GM21723 (cell line): Measurements from ENCODE around the gene BCL6B.
"Not testable (repeated sequence)": the region's sequence is repeated elsewhere in the genome, so short reads cannot be mapped to it uniquely, and the experiment has no call there.

Experiments
- ATAC-seq: cut with Tn5 transposase; IDR thresholded peaks from one replicate; pipeline ENCODE4 v1.9.1; 2021; ENCODE audit warnings: mild to moderate bottlenecking, moderate library complexity; ENCODE audit not compliant: unreplicated experiment

BCL6B gene

DNA sequence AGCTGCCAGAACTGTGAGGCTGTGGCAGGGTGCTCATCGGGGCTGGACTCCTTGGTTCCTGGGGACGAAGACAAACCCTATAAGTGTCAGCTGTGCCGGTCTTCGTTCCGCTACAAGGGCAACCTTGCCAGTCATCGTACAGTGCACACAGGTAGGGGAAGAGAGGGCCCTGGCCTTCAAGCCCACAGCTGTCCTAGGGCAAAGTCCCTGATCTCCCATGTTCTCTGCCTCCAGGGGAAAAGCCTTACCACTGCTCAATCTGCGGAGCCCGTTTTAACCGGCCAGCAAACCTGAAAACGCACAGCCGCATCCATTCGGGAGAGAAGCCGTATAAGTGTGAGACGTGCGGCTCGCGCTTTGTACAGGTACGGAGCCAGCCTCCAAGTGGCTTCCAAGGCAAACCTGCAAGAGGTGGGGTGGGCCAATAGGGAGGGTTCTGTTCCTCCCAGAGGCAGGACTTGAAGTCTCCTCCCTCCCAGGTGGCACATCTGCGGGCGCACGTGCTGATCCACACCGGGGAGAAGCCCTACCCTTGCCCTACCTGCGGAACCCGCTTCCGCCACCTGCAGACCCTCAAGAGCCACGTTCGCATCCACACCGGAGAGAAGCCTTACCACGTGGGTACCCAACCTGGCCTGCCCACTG is 3.7 kb downstream of the BCL6B start:
- no peak for ATAC-seq

DNA sequence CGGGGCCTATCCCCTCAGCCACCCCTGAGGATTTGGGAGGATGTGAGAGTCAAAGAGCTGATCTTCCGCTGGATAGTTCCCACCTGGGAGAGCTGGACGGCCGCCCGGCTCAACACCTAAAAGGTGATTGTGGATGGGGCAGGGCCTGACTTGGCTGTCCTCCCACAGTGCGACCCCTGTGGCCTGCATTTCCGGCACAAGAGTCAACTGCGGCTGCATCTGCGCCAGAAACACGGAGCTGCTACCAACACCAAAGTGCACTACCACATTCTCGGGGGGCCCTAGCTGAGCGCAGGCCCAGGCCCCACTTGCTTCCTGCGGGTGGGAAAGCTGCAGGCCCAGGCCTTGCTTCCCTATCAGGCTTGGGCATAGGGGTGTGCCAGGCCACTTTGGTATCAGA is 4.5 kb downstream of the BCL6B start:
- no peak for ATAC-seq

DNA sequence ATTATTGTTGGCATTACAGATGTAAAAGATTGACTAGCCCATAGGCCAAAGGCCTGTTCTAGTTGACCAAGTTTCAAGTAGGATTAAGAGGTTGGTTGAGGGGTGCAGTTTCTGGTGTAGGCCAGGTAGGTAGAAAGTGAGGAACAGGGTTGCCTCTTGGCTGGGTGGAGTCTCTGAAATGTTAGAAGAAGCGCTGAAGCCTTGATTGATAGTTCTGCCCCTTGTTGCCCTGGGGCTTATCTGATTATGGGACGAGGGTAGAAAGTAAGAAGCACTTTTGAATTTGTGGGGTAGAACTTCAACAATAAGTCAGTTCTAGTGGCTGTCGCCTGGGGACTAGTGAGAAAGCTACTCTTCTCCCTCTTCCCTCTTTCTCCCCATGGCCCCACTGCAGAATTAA is 6.2 kb downstream of the BCL6B start:
- ATAC-seq: no peak

DNA sequence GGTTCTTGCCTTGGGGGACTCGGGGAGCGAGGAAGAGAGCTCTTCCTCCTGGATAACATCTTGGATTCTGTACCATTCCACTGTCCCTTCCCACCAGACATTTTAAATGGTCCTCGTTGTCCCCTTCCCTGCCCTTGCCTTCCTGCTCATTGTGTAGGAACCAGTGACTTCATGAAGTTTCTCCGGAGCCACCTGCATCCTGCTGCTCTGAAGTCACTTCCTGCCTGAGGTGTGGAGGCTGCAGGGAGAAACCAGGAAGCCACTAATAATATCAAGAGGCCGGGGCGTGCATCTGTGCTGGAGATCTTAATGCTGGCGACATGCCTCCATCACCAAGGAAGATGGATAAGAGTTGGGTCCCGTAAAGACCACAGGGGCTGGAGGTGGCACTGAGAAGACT is 6.8 kb downstream of the BCL6B start:
- ATAC-seq: no peak

DNA sequence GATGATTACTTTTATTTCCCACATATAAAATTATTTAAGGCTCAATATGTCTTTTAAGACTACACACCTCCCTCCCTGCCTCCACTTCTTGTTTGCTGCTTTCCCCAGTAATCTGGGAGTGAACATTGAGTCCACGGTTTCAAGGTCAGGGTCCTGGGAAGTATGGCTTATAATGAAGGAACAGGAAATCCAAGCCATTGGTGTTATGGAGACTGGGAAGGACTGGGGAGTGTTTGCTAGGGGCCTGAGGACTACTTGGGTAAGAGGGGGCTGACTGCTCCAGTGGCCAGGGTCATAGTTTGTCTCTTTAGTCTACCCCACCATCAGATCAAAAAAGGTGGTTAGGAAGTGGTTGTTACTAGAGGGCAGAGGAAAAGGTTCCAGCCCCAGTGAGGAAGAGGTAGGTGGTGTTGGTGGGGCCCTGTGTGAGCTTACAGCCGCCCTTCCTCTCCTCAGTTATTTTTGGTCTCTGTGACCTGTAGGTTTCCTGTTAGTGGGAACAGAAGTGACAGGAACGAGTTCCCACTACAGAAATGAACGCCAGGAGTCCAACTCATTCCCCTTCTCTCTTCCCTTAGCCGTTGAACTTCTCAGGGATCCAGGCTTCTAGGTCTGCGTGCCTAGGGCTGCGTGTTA is 12.2 kb downstream of the BCL6B start:
- ATAC-seq: peak; percentile 17

DNA sequence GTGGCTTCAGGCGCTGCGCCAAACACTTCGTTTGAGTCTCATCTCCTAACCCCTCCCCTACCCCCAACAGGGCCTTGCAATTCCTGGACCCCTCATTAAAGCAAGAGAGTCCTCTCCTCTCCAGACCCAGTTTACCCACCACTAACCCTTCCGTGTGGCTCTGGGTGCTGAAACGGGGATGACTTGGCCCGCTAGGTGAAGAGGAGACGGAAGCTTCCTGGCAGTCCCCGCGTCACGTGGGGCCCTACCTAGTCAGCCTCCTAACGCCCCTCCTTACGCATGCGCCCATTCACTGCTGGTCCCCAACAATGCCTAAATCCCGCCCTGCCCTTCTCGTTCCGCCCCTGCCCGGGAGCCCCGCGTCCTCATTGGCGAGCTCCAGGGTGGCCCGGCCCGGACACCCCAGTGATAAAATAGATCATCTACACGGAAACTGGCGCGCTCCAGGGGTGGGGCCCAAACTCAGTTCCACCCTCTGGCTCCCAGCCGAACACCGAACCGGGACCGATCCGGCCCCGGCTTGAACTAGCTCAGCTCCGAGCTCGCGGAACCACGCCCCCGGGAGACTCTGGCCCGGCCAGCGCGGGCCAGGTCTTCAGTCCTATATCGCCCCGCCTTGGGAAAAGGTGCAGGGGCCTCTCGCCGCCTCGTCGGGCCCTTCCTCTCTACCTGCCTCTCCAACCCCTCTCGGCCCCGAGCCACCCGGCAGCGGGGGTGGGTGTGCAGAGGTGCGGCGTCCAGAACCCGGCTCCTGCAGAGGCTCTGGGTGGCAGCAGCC is 12.9 kb downstream of the BCL6B start, which contains the start of gene SLC16A13:
SLC16A13 (plus strand) TSS at position 425 of the 778 bp plus-strand sequence. CDS start 368 bp downstream, outside the sequence.
- ATAC-seq: peak; percentile 82

DNA sequence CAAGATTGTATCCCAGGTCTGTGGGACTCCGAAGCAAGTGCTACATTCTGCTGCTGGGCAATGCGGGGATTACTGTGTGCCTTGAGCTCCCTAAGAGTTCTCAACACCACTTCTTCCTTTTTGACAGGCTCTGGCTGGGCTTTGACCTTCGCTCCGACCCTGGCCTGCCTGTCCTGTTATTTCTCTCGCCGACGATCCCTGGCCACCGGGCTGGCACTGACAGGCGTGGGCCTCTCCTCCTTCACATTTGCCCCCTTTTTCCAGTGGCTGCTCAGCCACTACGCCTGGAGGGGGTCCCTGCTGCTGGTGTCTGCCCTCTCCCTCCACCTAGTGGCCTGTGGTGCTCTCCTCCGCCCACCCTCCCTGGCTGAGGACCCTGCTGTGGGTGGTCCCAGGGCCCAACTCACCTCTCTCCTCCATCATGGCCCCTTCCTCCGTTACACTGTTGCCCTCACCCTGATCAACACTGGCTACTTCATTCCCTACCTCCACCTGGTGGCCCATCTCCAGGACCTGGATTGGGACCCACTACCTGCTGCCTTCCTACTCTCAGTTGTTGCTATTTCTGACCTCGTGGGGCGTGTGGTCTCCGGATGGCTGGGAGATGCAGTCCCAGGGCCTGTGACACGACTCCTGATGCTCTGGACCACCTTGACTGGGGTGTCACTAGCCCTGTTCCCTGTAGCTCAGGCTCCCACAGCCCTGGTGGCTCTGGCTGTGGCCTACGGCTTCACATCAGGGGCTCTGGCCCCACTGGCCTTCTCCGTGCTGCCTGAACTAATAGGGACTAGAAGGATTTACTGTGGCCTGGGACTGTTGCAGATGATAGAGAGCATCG is 15.4 kb downstream of the BCL6B start:
- no peak for ATAC-seq

DNA sequence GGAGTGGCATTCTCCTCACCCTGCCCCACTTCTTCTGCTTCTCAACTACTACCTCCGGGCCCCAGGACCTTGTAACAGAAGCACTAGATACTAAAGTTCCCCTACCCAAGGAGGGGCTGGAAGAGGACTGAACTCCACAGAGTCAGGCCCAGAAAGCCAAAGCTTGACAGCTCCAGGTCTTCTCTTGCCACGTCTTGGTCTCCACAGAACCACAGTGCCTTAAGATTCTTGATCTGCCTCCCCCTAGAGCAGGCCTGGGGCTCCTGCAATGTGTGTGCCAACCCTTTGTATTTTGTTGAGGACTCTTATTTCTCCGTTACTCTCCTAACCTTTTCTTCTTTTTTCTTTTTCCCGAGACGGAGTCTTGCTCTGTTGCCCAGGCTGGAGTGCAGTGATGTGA is 17.0 kb downstream of the BCL6B start:
- no peak for ATAC-seq

DNA sequence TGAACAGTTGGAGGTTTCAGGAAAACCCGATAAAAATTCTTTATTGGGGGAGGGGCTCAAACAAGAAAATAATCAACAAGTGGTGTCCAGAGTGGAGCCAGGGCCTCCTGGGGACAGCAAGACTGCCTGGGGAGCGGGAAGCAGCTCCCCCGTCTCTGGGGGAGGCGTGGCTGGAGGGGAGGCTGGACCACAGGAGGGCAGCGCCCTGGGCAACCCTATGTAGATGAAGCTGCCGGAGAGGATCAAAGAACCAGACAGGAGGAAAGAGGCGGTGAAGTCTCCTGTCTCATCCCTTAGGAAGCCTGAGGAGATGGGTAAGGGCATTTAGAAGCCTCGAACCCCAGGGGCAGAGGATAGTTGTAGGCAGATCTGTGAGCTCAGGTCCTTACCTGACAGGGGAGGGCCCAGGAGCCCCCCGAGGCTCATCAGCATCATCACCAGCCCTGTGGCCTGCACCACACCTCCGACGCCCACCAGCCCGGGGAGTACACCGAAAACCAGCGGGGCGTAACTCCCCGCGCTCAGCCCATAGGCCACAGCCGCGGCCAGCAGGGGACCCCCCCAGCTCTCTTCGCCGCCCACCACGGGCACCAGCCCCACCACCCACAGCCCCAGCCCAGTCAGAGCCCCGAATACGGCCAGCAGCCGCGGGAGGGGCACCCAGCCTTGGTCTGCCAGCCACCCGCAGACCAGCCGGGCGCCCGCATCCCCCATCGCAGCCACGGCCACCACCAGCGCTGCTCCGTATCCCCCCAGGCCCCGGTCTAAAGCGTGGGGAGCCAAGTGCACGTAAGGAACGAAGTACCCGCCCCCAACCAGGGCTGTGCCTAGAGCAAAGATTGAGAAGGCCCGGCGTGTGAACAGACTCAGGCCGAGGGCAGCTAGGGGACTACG is 19.0 kb downstream of the BCL6B start:
- no peak for ATAC-seq

DNA sequence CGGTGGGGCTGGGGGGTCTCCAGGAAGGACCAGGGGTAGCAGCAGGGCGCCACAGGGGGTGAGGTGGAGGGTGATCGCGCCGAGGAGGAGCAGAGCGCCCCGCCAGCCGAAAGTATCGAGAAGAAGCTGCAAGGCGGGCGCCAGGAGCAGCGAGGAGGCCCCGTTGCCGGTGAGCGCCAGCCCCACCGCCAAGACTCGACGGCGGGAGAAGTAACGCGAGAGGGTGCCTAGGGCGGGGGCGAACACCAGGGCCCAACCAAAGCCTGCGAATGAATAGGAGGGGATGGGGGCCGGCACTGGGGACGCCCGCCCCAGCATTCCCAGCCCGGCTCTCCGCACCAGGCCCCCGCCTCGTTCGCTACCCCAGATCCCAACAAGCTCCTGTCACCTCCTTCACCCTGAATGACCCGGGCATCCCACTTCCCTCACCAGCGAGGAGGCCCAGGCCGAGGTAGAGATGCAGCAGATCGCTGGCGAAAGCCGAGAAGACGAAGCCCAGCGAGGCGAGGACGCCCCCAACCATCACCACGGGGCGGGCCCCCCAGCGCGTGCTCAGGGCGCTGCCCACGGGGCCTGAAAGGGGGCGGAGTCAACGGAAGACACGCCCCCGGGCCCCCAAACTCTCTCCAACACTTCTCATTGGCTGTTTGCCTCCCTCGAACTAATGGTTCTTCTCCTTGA is 19.8 kb downstream of the BCL6B start:
- ATAC-seq: no peak

DNA sequence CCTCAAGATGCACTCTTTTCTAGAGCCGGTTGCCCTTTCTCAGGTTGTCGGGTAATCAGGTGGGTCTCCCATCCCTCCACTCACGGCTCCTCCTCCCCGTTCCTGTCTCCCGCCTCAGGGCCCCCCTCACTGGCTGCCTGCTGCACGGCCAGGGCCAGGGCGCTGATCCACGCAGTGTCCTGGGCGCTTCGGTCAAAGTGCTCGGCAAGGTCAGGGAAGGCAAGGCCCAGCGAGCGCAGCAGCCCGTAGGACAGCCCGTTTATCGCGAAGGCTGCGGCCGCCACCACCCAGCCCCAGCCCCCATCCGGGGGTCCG is 20.3 kb downstream of the BCL6B start:
- ATAC-seq: no peak

DNA sequence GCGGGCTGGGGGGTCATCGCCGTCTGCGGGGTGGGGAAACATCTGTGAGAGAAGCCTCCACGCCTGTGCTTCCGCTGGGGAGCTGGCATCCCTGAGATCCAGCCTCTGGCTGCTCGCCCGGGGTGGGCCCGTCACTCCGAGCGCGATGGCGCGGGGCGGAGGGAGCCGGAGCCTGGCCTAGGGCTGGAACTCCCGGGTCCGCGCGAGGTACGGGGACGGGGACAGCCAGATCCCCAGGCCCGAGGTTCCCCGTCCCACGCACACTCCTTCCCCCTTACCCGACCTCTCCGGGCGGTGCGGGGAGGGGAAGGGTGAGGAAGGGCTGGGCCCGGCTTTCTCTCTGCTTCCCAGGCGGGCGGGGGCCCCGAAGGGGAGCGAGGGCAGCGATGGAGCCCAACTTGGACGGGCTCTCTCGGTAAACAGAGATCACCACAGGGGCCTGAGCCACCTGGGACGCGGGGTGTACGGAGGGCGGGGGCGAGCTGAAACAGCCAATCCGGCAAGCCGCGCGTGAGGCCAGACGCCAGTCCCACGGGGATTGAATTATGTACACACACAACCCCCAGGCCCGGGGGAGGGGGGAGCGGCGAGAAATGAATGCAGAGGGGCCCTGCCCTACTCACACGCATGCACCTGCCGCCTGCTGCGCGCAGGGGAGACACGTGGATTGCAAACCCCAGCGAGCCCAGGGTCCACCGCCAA is 20.8 kb downstream of the BCL6B start, which contains the start of gene SLC16A11:
SLC16A11 (minus strand) TSS at position 596 of the 702 bp plus-strand sequence; CDS start at position 17, 579 bp downstream.
- no peak for ATAC-seq

DNA sequence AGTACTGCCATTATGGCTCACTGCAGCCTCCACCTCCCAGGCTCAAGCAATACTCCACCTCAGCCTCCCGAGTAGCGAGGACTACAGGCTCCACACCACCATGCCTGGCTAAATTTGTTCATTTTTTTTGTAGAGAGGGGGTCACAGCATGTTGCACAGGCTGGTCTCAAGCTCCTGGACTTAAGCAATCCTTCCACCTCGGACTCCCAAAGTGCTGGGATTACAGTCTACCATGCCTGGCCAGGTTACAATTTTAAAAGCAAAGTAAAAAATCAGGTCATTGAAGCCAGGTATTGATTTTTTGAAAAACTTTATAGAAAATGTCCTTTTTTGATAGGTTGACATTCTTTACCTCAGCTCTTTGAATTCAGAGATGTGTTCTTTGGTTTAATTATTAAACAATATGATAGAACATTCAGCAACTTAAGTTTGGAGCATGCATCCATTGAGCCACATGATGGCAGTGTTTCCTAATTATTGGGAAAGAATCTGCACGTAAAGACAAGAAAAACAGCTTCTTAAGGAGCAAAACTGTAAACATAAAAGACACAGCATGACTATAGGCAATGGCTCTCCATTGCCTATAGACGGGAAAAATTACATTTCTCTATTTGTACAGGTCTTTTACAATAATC is 22.8 kb downstream of the BCL6B start:
- ATAC-seq: no peak

DNA sequence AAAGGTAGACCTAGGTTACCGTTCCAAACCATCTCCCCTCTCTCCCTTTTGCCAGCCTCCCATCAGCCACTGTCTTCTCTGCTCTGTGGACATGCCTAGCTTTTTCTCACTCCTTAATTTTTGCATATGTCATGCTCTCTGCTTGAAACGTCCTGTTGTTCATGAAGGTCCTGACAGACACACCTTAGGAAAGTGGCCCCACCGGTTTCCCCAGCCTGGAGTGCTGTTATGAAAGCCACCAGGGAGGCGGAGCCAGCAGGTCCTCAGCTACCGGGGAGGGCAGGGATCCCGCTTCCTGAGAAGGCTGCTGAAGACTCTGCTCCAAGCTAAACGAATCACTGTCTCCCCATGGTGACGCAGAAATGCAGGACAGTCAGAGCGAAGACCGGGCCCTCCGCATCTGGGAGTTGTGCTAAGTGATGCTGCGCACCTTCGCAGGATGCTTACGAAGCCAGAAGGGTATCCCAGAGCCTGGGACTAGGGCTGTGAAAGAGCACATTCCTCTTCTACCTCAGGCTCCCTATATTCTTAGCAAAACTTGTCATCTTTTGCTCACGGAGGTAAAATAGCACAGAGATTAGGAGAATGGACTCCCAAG is 23.4 kb downstream of the BCL6B start:
- no peak for ATAC-seq

DNA sequence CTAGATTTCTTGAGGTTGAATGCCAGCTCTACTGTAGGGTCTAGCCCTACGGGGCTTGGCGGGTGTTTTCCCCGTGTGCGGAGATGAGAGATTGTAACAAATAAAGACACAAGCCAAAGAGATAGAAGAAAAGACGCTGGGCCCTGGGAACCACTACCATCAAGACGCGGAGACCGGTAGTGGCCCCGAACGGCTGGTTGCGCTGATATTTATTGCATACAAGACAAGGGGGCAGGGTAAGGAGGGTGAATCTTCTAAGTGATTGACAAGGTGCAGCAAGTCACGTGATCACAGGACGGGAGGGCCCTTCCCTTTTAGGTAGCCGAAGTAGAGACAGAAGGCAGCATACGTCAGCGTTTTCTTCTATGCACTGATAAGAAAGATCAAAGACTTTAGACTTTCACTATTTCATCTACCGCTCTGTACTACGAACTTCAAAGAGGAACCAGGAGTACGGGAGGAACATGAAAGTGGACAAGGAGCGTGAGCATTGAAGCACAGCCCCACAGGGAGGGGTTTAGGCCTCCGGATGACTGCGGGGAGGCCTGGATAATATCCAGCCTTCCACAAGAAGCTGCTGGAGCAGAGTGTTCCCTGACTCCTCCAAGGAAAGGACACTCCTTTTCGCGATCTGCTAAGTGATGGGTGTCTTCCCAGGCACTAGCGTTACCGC is 24.0 kb downstream of the BCL6B start:
- ATAC-seq: not testable (repeated sequence)

DNA sequence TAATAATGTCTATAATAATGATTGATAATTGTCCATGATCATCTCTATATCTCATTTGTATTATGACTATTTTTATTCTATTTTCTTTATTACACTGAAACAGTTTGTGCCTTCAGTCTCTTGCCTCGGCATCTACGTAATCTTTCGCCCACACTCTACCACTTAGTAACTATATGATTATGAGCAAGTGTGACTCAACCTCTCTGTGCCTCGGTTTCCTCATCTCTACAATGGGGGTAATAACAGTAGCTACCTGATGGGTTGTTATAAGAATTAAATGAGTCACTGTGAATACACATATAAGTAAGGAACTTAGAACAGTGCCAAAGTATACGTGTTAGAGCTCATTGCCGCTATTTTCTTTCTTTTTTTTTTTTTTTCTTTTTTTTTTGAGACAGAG is 24.7 kb downstream of the BCL6B start:
- no peak for ATAC-seq

DNA sequence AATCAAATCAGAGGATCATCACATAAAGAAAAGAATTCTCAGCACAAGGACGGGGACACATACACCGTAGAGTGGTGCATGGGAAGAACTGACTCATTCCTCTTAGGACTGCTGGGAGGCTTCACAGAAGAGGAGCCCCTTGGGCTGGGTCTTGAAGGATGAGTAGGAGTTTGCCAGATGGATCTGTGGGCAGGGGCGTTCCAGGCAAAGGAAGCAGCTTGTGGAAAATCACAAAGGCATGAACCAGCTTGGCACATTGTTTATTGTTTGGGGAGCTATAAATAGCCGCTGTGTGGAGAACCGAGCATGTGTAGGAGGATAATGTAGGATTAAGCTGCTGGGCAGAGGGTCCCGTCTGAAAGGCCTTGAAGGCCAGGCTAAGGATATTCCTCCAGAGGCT is 26.1 kb downstream of the BCL6B start:
- ATAC-seq: no peak

DNA sequence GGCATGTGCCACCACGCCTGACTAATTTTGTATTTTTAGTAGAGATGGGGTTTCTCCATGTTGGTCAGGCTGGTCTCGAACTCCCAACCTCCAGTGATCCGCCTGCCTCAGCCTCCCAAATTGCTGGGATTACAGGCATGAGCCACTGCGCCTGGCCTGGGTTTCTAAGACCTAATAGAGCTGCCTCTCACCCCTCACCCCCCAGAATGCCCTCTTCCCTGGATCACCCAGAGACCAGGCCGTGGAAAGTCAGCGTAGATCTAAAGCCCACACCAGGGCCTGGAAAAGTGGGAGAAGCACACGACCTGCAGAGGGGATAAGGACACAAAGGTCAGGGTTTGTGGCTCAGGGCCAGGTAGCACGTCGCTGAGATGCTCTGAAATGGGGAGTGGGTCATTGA is 27.7 kb downstream of the BCL6B start:
- ATAC-seq: not testable (repeated sequence)
